HFFc6 (cell line): ENCODE measurements around the gene NONO. TPM values are rescaled to one million over a fixed set of nuclear protein-coding genes. Genes with fewer than 3 reads are reported as not detected.
"Not testable (repeated sequence)": the region's sequence is repeated elsewhere in the genome, so short reads cannot be mapped to it uniquely, and the experiment has no call there.

Source experiments
- DNase-seq: peaks from one replicate; pipeline ENCODE4 v3.0.0-alpha.2; 2018
- H3K27ac Mint-ChIP-seq: 2 replicates; pipeline ENCODE4 v1.8.0; 2020; ENCODE audit warnings: mild to moderate bottlenecking, mixed read lengths
- H3K27me3 Mint-ChIP-seq: 2 replicates; pipeline ENCODE4 v1.8.0; 2021; ENCODE audit warnings: mild to moderate bottlenecking, moderate library complexity, mixed read lengths; ENCODE audit not compliant: insufficient read depth
- H3K36me3 Mint-ChIP-seq: 2 replicates; pipeline ENCODE4 v1.8.0; 2021; ENCODE audit warnings: low read depth, mixed read lengths
- H3K4me1 Mint-ChIP-seq: 2 replicates; pipeline ENCODE4 v1.8.0; 2020; ENCODE audit warnings: low read depth, mixed read lengths
- H3K4me3 Mint-ChIP-seq: 2 replicates; pipeline ENCODE4 v1.8.0; 2020; ENCODE audit warnings: mild to moderate bottlenecking, moderate library complexity, mixed read lengths
- H3K9me3 Mint-ChIP-seq: 2 replicates; pipeline ENCODE4 v1.8.0; 2020; ENCODE audit warnings: mild to moderate bottlenecking, mixed read lengths
- CTCF ChIP-seq: fragments of 200-600 bp; sonication (generic); IDR thresholded peaks from 2 replicates; pipeline ENCODE4 v1.5.0; 2021; ENCODE audit warnings: antibody characterized with exemption, mild to moderate bottlenecking
- total RNA-seq, 6 experiments: library from RNA; stranded (reverse); fragmentation: NEBNext Ultra II Directional; extraction: Animal tissue kit (Norgen Biotek cat#: 25700); gene quantifications; 2 replicates in 1 of 6; 3 replicates in 5 of 6; pipeline ENCODE4 v1.2.3, GENCODE V29; 2021

The NONO gene
- total RNA-seq, 6 experiments from 2014 or later = 367 to 495 (median 421) TPM

GRCh38 chrX:71292669-71293365, 9.4 kb downstream of the NONO start:
- peak; percentile 48 for DNase-seq
- Mint-ChIP-seq H3K27me3 (peaks cover 3% of the 10 kb centered on the region), H3K9me3 (no peaks in the 10 kb centered on the region), H3K36me3 (peaks cover 40% of the 10 kb centered on the region), H3K4me1 (peaks cover 34% of the 10 kb centered on the region), H3K27ac (peak overlapping the region; percentile 83), H3K4me3 (peak overlapping the region; percentile 20; the same call in 1 of the 2 replicates)
- no peak for TF ChIP-seq CTCF

GRCh38 chrX:71296806-71297205, 13.4 kb downstream of the NONO start:
- Mint-ChIP-seq H3K4me3 (no peak overlapping the region), H3K27ac (no peak overlapping the region), H3K9me3 (no peaks in the 10 kb centered on the region), H3K27me3 (peaks cover 3% of the 10 kb centered on the region), H3K36me3 (peaks cover 51% of the 10 kb centered on the region), H3K4me1 (peaks cover 31% of the 10 kb centered on the region)
- no peak for DNase-seq
- TF ChIP-seq CTCF = no peak

GRCh38 chrX:71298119-71298518, 14.7 kb downstream of the NONO start:
- H3K4me3 Mint-ChIP-seq = no peak overlapping the region
- H3K36me3 Mint-ChIP-seq = peaks cover 51% of the 10 kb centered on the region
- peaks cover 35% of the 10 kb centered on the region for H3K4me1 Mint-ChIP-seq
- H3K27me3 Mint-ChIP-seq = peaks cover 3% of the 10 kb centered on the region
- peak overlapping the region; percentile 17; the same call in 1 of the 2 replicates for H3K27ac Mint-ChIP-seq
- no peak for DNase-seq
- no peaks in the 10 kb centered on the region for H3K9me3 Mint-ChIP-seq
- no peak for TF ChIP-seq CTCF

GRCh38 chrX:71300064-71300463, 16.6 kb downstream of the NONO start:
- not testable (repeated sequence) for H3K27me3 Mint-ChIP-seq, H3K4me3 Mint-ChIP-seq, H3K9me3 Mint-ChIP-seq, DNase-seq, H3K27ac Mint-ChIP-seq
- Mint-ChIP-seq H3K4me1 (peaks cover 34% of the 10 kb centered on the region), H3K36me3 (peaks cover 54% of the 10 kb centered on the region)

GRCh38 chrX:71300495-71300894, 17.1 kb downstream of the NONO start:
- DNase-seq, H3K27ac Mint-ChIP-seq, H3K27me3 Mint-ChIP-seq, H3K4me3 Mint-ChIP-seq, H3K9me3 Mint-ChIP-seq: not testable (repeated sequence)
- peaks cover 54% of the 10 kb centered on the region for H3K36me3 Mint-ChIP-seq
- peaks cover 34% of the 10 kb centered on the region for H3K4me1 Mint-ChIP-seq

GRCh38 chrX:71301195-71301924, 17.9 kb downstream of the NONO start, which contains the start of gene ITGB1BP2:
TSS of gene ITGB1BP2 (plus strand) at chrX:71301750. CDS start at chrX:71301807, 57 bp downstream.
- no peak for DNase-seq
- Mint-ChIP-seq H3K27me3 (peaks cover 3% of the 10 kb centered on the region), H3K4me3 (no peak within 1 kb of the TSS), H3K36me3 (peaks cover 52% of the 10 kb centered on the region), H3K27ac (peak within 1 kb of the TSS; percentile 80), H3K9me3 (no peaks in the 10 kb centered on the region), H3K4me1 (peaks cover 34% of the 10 kb centered on the region)
- no peak for TF ChIP-seq CTCF
